ENCODE data around the gene S1PR4.

The S1PR4 gene, protein sequence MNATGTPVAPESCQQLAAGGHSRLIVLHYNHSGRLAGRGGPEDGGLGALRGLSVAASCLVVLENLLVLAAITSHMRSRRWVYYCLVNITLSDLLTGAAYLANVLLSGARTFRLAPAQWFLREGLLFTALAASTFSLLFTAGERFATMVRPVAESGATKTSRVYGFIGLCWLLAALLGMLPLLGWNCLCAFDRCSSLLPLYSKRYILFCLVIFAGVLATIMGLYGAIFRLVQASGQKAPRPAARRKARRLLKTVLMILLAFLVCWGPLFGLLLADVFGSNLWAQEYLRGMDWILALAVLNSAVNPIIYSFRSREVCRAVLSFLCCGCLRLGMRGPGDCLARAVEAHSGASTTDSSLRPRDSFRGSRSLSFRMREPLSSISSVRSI

DNA sequence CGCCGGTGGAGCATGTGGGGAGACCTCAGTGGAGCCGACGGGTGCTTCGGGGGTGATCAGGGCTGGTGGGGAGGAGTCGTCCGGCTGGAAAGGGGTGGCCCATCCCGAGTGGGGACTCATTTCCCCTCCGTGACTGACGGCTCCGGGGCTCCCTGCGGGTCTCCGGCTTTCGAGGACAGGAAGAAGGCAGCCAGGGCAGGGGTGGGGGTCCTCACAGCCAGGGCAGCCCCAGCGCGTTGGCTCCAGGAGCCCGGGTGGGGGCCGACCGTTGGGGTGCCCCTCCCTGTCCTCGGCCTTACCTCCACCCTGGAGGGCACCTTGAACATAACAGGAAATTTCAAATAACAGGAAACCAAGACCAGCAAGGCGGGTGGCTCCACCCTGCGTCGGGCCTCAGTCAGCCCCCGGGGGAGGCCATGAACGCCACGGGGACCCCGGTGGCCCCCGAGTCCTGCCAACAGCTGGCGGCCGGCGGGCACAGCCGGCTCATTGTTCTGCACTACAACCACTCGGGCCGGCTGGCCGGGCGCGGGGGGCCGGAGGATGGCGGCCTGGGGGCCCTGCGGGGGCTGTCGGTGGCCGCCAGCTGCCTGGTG is at the start of gene S1PR4:
S1PR4 (plus strand) TSS at position 393 of the 596 bp plus-strand sequence; CDS start at position 417, 24 bp downstream.
- H3K36me3 ChIP-seq (ENCODE audit: control insufficient read depth, insufficient read depth, low read length) = no peaks in the 10 kb centered on the region
- H3K4me1 ChIP-seq (ENCODE audit: control insufficient read depth, insufficient read depth, low read length) = no peaks in the 10 kb centered on the region
- no peaks in the 10 kb centered on the region for H3K9me3 ChIP-seq (ENCODE audit: control insufficient read depth, insufficient read depth, low read length)
- H3K27me3 ChIP-seq (ENCODE audit: control insufficient read depth, insufficient read depth, low read length) = no peaks in the 10 kb centered on the region
- no peak within 1 kb of the TSS for H3K9ac ChIP-seq (ENCODE audit: low read depth, low read length)
- no peak within 1 kb of the TSS for H3K4me3 ChIP-seq (ENCODE audit: low read depth, low read length)

DNA sequence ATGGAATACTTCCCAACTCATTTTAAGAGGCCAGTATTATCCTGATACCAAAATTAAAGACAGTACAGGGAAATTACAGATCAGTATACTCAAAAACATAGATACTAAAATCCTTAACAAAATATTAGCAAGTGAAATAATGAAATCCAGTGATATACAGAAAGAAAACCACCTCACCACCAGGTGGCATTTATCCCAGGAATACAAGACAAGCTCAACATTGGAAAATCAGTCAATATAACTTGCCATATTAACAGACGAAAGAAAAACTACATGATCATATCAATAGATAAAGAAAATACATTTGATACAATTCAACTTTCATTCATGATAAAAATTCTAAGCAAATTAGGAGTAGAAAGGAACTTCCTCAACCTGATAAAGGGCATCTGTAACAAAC is 49.5 kb upstream of the S1PR4 start:
- no peaks in the 10 kb centered on the region for H3K36me3 ChIP-seq (ENCODE audit: control insufficient read depth, insufficient read depth, low read length)
- H3K27me3 ChIP-seq (ENCODE audit: control insufficient read depth, insufficient read depth, low read length) = no peaks in the 10 kb centered on the region
- H3K9me3 ChIP-seq (ENCODE audit: control insufficient read depth, insufficient read depth, low read length) = no peaks in the 10 kb centered on the region
- H3K4me1 ChIP-seq (ENCODE audit: control insufficient read depth, insufficient read depth, low read length) = no peaks in the 10 kb centered on the region
- H3K4me3 ChIP-seq (ENCODE audit: low read depth, low read length) = no peak overlapping the region
- H3K9ac ChIP-seq (ENCODE audit: low read depth, low read length) = no peak overlapping the region

DNA sequence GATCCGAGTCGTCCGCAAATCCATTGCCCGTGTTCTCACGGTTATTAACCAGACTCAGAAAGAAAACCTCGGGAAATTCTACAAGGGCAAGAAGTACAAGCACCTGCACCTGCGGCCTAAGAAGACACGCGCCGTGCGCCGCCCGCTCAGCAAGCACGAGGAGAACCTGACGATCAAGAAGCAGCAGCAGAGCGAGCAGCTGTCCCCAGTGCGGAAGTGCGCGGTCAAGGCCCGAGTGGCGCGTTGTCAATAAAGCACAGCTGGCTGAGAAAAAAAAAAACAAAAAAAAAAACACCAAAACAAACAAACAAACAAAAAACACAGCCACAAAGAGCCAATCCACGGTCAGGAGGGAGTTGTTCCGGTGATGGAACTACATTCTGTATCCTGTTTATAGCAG is 47.4 kb upstream of the S1PR4 start:
- H3K9me3 ChIP-seq (ENCODE audit: control insufficient read depth, insufficient read depth, low read length) = no peaks in the 10 kb centered on the region
- no peaks in the 10 kb centered on the region for H3K4me1 ChIP-seq (ENCODE audit: control insufficient read depth, insufficient read depth, low read length)
- no peaks in the 10 kb centered on the region for H3K27me3 ChIP-seq (ENCODE audit: control insufficient read depth, insufficient read depth, low read length)
- H3K9ac ChIP-seq (ENCODE audit: low read depth, low read length) = no peak overlapping the region
- H3K4me3 ChIP-seq (ENCODE audit: low read depth, low read length) = no peak overlapping the region
- H3K36me3 ChIP-seq (ENCODE audit: control insufficient read depth, insufficient read depth, low read length) = no peaks in the 10 kb centered on the region

DNA sequence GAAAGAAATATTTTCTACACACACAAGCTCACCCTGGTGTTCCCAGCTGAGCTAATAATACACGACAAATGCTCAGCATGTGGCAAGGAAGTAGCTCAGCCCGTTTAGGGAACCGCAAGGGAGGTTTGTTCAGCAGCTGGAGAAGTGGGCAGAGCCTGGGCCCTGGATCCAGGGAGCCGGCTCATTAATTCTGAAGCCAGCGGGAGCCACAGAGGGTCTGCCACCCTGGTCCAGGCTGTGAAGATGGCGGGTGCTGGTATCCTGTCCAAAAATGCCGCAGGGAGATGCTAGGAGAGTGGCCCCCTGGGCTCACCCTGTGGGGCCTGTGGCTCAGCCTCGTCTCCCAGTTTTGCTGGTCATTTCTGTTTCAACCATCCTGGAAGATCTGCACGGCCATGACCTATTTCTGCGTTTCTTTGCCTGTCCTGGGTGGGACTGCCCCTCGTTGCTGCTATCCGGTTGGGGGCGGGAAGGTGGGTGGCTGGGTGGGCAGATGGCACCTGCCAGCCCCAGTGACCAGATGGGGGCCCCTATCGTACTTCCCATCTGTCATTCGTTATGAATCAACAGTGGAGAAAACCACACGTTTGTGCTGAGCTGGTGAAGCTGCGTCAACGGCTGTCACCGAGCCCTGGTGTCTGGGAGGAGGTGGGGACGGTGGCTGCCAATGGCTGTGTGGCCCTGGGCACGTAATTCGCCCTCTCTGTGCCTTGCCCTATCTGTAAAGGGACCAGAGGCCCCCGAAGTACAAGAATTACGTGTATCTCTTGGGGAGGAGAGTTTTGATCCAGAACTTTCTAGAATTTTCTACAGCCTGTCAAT is 45.4 kb upstream of the S1PR4 start:
- Histone ChIP-seq H3K27me3 (ENCODE audit: control insufficient read depth, insufficient read depth, low read length) (no peaks in the 10 kb centered on the region), H3K9ac (ENCODE audit: low read depth, low read length) (no peak overlapping the region), H3K9me3 (ENCODE audit: control insufficient read depth, insufficient read depth, low read length) (no peaks in the 10 kb centered on the region), H3K4me1 (ENCODE audit: control insufficient read depth, insufficient read depth, low read length) (no peaks in the 10 kb centered on the region), H3K4me3 (ENCODE audit: low read depth, low read length) (no peak overlapping the region), H3K36me3 (ENCODE audit: control insufficient read depth, insufficient read depth, low read length) (no peaks in the 10 kb centered on the region)

DNA sequence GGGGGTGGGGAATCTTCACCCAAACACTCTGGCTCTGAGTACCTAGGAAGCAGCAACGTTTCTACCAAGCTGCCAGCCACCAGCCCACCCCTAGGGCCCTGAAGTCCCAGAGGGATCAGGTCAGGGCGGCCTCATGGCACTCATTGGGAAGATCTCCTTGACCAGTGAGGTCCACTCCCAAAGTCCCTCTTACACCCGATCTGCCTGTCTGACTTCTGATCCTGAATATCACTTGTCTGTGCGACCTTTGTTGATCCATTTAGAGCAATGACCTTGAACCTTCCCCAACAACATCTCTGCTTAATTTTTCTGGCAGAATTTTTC is 44.8 kb upstream of the S1PR4 start:
- Histone ChIP-seq H3K36me3 (ENCODE audit: control insufficient read depth, insufficient read depth, low read length) (no peaks in the 10 kb centered on the region), H3K4me3 (ENCODE audit: low read depth, low read length) (no peak overlapping the region), H3K4me1 (ENCODE audit: control insufficient read depth, insufficient read depth, low read length) (no peaks in the 10 kb centered on the region), H3K27me3 (ENCODE audit: control insufficient read depth, insufficient read depth, low read length) (no peaks in the 10 kb centered on the region), H3K9ac (ENCODE audit: low read depth, low read length) (no peak overlapping the region), H3K9me3 (ENCODE audit: control insufficient read depth, insufficient read depth, low read length) (no peaks in the 10 kb centered on the region)

DNA sequence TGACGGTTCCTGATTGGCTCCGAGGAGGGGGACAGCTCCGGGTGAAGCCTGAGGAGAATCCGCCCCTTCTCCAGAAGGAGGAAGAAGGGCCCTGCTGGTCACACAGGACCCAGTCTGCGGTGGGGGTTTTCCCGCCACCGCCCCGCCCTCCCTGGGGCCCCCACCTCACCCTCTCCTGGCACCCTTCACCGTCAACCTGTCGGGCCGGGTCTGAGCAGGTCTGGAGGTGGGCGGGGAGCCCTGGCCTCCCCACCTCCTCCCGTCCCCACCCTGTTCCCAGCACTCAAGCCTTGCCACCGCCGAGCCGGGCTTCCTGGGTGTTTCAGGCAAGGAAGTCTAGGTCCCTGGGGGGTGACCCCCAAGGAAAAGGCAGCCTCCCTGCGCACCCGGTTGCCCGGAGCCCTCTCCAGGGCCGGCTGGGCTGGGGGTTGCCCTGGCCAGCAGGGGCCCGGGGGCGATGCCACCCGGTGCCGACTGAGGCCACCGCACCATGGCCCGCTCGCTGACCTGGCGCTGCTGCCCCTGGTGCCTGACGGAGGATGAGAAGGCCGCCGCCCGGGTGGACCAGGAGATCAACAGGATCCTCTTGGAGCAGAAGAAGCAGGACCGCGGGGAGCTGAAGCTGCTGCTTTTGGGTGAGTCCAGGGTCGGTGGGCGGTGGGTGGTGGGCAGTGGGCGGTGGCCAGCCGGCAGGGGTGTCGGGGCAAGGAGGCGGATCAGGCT is 42.4 kb upstream of the S1PR4 start, which contains the start of gene GNA15:
GNA15 (plus strand) TSS at position 73 of the 723 bp plus-strand sequence; CDS start at position 491, 418 bp downstream.
- Histone ChIP-seq H3K4me3 (ENCODE audit: low read depth, low read length) (no peak within 1 kb of the TSS), H3K4me1 (ENCODE audit: control insufficient read depth, insufficient read depth, low read length) (no peaks in the 10 kb centered on the region), H3K36me3 (ENCODE audit: control insufficient read depth, insufficient read depth, low read length) (no peaks in the 10 kb centered on the region), H3K9ac (ENCODE audit: low read depth, low read length) (no peak within 1 kb of the TSS), H3K27me3 (ENCODE audit: control insufficient read depth, insufficient read depth, low read length) (no peaks in the 10 kb centered on the region), H3K9me3 (ENCODE audit: control insufficient read depth, insufficient read depth, low read length) (no peaks in the 10 kb centered on the region)

DNA sequence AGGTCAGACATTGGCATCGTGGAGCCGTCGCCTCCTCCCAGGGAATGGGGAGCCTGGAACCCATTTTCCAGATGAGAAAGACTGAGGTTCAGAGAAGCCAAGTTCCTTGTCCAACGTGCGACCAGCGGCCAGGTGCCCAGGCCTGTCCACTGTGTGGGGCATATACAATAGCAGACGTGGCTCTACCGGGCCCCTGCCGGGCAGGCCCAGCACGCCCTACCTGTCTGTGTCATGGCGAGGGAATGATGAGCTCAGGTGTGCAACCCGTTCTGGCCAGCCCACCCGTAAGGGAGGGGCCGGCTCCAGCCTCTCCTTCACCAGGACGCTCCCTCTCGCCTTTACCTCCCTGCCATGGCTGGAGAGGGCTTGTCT is 41.9 kb upstream of the S1PR4 start:
- Histone ChIP-seq H3K27me3 (ENCODE audit: control insufficient read depth, insufficient read depth, low read length) (no peaks in the 10 kb centered on the region), H3K4me1 (ENCODE audit: control insufficient read depth, insufficient read depth, low read length) (no peaks in the 10 kb centered on the region), H3K4me3 (ENCODE audit: low read depth, low read length) (no peak overlapping the region), H3K36me3 (ENCODE audit: control insufficient read depth, insufficient read depth, low read length) (no peaks in the 10 kb centered on the region), H3K9me3 (ENCODE audit: control insufficient read depth, insufficient read depth, low read length) (no peaks in the 10 kb centered on the region), H3K9ac (ENCODE audit: low read depth, low read length) (no peak overlapping the region)

DNA sequence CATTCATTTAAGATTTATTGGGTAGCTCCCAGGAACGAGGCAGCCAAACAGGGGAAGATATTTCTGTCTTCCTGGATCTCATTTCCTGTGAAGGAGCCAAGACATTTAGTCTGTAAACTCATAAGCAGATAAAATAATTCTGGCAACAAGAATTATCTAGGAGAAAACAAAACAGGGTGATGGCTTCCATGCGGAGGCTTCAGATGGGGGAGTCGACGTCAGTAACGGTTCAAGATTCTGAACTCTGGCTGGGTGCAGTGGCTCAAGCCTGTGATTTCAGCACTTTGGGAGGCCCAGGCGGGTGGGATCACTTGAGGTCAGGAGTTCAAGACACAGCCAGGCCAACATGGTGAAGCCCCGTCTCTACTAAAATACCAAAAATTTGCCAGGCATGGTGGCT is 41.5 kb upstream of the S1PR4 start:
- Histone ChIP-seq H3K36me3 (ENCODE audit: control insufficient read depth, insufficient read depth, low read length) (no peaks in the 10 kb centered on the region), H3K27me3 (ENCODE audit: control insufficient read depth, insufficient read depth, low read length) (no peaks in the 10 kb centered on the region), H3K4me3 (ENCODE audit: low read depth, low read length) (no peak overlapping the region), H3K9ac (ENCODE audit: low read depth, low read length) (no peak overlapping the region), H3K9me3 (ENCODE audit: control insufficient read depth, insufficient read depth, low read length) (no peaks in the 10 kb centered on the region), H3K4me1 (ENCODE audit: control insufficient read depth, insufficient read depth, low read length) (no peaks in the 10 kb centered on the region)

DNA sequence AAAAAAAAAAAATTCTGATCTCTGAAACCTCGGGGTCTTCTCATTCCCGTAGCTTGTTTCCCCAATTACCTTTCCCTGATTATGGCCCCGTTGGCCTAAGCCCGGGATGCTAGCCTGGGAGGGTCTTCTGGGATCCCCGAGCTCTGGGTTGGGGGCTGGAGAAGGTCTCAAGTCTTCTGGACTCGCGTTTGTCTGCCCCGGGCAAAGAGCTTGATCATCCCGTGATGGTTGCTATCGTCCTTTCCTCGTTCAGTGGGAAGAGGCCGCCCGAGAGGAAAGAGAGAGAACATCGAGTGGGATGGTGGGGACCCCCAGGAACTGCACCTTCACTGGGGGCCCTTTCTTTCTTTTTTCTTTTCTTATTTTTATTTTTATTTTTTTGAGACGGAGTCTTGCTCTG is 40.3 kb upstream of the S1PR4 start:
- Histone ChIP-seq H3K9me3 (ENCODE audit: control insufficient read depth, insufficient read depth, low read length) (no peaks in the 10 kb centered on the region), H3K9ac (ENCODE audit: low read depth, low read length) (no peak overlapping the region), H3K36me3 (ENCODE audit: control insufficient read depth, insufficient read depth, low read length) (no peaks in the 10 kb centered on the region), H3K4me1 (ENCODE audit: control insufficient read depth, insufficient read depth, low read length) (no peaks in the 10 kb centered on the region), H3K27me3 (ENCODE audit: control insufficient read depth, insufficient read depth, low read length) (no peaks in the 10 kb centered on the region), H3K4me3 (ENCODE audit: low read depth, low read length) (no peak overlapping the region)

DNA sequence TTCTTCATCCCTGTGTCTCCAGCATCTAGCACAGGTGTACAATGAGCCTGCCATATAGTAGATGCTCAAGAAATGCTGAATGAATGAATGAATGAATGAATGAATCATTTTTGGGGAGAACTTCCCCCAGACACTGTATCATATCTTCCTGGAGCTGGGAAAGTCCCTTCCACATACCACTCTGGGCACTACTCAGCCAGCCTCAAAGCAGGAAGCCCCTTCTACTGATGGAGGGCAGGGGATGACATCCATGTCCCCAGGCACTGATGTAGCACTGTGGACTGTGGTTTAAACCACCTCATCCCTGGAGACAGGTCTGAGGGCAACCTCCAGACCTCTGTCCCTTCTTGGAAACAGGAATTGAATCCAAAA is 37.9 kb upstream of the S1PR4 start:
- no peaks in the 10 kb centered on the region for H3K9me3 ChIP-seq (ENCODE audit: control insufficient read depth, insufficient read depth, low read length)
- no peak overlapping the region for H3K9ac ChIP-seq (ENCODE audit: low read depth, low read length)
- H3K36me3 ChIP-seq (ENCODE audit: control insufficient read depth, insufficient read depth, low read length) = no peaks in the 10 kb centered on the region
- H3K27me3 ChIP-seq (ENCODE audit: control insufficient read depth, insufficient read depth, low read length) = no peaks in the 10 kb centered on the region
- H3K4me1 ChIP-seq (ENCODE audit: control insufficient read depth, insufficient read depth, low read length) = no peaks in the 10 kb centered on the region
- H3K4me3 ChIP-seq (ENCODE audit: low read depth, low read length) = no peak overlapping the region

DNA sequence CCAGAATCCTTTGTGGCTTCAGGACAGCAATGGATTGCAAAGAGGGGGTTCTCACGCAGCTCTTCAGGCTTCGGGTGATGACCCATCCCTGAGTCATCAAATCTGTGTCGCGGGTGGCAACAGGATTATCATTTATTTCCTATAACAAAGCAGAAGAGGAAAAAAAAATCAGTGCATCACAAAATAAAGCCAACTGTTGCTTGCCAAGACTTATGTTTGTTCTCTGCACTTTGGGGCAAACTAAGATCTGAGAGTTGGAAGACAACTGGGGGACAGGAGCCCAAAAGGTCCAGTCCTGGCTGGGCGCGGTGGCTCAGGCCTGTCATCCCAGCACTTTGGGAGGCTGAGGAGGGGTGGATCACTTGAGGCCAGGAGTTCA is 36.3 kb upstream of the S1PR4 start:
- Histone ChIP-seq H3K4me3 (ENCODE audit: low read depth, low read length) (no peak overlapping the region), H3K27me3 (ENCODE audit: control insufficient read depth, insufficient read depth, low read length) (no peaks in the 10 kb centered on the region), H3K9ac (ENCODE audit: low read depth, low read length) (no peak overlapping the region), H3K9me3 (ENCODE audit: control insufficient read depth, insufficient read depth, low read length) (no peaks in the 10 kb centered on the region), H3K4me1 (ENCODE audit: control insufficient read depth, insufficient read depth, low read length) (no peaks in the 10 kb centered on the region), H3K36me3 (ENCODE audit: control insufficient read depth, insufficient read depth, low read length) (no peaks in the 10 kb centered on the region)
